Hypothalamus (tissue), 51 donors: ENCODE data around the gene NFAM1.
A peak's percentile ranks its signal among the peaks of the same experiment; 100 is the strongest.

Experiments
- DNase-seq, 51 donors: peaks; one replicate each; lab custom pipeline; 2025; lab: John Stamatoyannopoulos, UW

NFAM1 gene

GRCh38 chr22:42387631-42388030 lies 44.6 kb downstream of the NFAM1 start:
- DNase-seq, result no peak

- DNase-seq, result peak in 25 of 51 donors; percentile 12 to 73 (median 40)
Measured at GRCh38 chr22:42385696-42386095, 46.5 kb downstream of the NFAM1 start.

GRCh38 chr22:42384506-42384905 lies 47.7 kb downstream of the NFAM1 start:
- no peak for DNase-seq

GRCh38 chr22:42383851-42384417 lies 48.3 kb downstream of the NFAM1 start:
- no peak for DNase-seq

DNA sequence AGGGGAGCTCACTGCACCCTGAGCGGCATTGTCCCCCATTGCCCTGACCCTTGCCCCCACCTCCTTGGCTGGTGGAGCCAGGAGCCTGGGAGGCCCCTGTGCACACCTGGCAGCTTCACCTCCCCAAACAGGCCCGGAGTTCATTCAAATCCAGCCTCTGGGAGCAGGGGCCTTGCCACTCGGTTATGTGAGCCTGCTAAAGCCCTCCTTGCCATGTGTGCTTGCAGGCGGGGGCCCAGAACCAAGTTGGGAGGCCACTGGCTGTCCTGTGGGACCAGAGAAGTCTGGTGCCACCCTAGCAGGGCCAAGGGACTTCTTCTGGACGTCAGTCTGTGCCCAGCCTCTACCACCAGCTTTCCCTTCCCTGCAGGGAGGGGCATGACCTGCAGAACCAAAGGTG lies 48.9 kb downstream of the NFAM1 start:
- no peak for DNase-seq

GRCh38 chr22:42380769-42381551 lies 51.2 kb downstream of the NFAM1 start:
- DNase-seq, result peak in 1 of 51 donors; percentile 18

- no peak for DNase-seq
Measured at GRCh38 chr22:42379966-42380537, 52.2 kb downstream of the NFAM1 start.

- DNase-seq, result no peak
Measured at GRCh38 chr22:42376711-42377554, 55.3 kb downstream of the NFAM1 start.

DNA sequence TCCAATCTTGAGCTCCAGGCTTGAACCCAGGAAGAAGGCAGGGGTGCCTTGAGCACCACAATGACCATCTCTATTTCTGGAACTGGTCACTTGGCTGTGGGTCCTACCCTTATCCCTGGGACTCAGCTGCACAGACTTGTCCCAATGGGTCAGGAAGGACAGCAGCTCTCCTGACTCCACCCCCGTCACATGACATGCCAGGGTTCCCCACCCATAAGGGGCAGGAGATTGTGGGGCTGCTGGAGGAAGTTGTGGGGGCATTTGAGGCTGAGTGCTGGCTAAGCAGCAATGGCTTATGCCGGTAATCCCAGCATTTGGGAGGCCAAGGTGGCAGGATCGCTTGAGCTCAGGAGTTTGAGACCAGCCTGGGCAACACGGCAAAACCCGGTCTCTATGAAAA lies 56.2 kb downstream of the NFAM1 start:
- DNase-seq, result no peak

DNA sequence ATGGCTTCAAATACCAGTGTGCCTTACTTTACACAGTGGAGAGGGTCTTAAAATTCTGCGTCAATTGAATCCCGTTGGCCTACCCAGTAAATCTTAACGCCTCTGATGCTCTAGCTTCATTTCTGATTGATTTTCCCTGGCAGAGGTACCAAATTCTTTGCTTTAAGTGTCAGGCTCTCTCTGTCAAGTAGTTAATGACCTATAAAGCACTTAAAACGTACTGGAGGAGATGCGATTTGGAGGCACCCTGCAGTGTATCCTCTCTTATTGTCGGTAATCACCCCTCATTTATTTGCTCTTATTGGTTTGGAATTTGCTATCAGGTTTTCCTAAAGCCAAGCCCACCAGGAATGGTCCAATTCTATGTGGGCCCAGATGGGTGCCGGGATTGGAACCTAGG lies 59.2 kb downstream of the NFAM1 start:
- no peak for DNase-seq

- no peak for DNase-seq
Measured at GRCh38 chr22:42371501-42371900, 60.7 kb downstream of the NFAM1 start.

DNA sequence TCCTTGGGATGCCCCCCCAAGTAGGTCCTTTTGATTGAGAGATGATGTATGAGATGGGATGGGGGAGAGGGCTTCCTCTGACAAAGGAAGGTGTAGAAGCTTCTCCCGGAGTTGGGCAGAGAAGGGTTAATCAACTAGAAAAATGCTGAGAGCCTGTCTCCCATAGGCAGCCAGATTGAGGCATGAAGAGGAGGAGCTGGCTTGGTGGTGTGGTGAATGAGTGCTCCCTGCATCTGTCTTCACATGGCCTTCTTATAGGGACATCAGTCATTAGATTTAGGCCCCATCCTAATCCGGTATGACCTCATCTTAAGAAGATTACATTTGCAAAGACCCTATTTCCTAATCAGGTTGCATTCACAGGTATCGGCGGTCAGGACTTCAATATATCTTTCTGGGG lies 61.1 kb downstream of the NFAM1 start:
- no peak for DNase-seq

GRCh38 chr22:42369250-42370041 lies 62.8 kb downstream of the NFAM1 start:
- peak; percentile 18 to 96 (median 90) for DNase-seq

GRCh38 chr22:42368379-42369249 lies 63.6 kb downstream of the NFAM1 start:
- peak in 3 of 51 donors; percentile 35 to 53 (median 37) for DNase-seq

- peak in 2 of 51 donors; percentile 13 to 35 for DNase-seq
Measured at GRCh38 chr22:42367980-42368378, 64.2 kb downstream of the NFAM1 start.

- DNase-seq, result peak in 37 of 51 donors; percentile 19 to 83 (median 52)
Measured at GRCh38 chr22:42366806-42367581, 65.2 kb downstream of the NFAM1 start.

GRCh38 chr22:42365942-42366695 lies 66.1 kb downstream of the NFAM1 start:
- DNase-seq, result peak in 1 of 51 donors; percentile 22
